Naive B cell (primary cell): ENCODE data around the gene CDC14B. TPM values are rescaled to one million over a fixed set of nuclear protein-coding genes. Genes with fewer than 3 reads are reported as not detected.
"Not testable (repeated sequence)": the region's sequence is repeated elsewhere in the genome, so short reads cannot be mapped to it uniquely, and the experiment has no call there.

Experiments
- ATAC-seq, 2 donors: fragments of 150-1000 bp; cut with Tn5 transposase; 2 replicates each; pipeline ENCODE4 v1.10.0; 2021; ENCODE audit warnings: low read depth in 2 of 2, mild to moderate bottlenecking in 2 of 2, moderate library complexity in 2 of 2
- DNase-seq: peaks from one replicate; pipeline ENCODE4 v3.0.0; 2022
- H3K27ac Mint-ChIP-seq, 6 donors: one replicate each; pipeline ENCODE4 v1.8.0; 2020 to 2022; ENCODE audit warnings: mild to moderate bottlenecking in 6 of 6, mixed read lengths in 6 of 6, moderate library complexity in 5 of 6, inconsistent platforms in 2 of 6
- H3K27me3 Mint-ChIP-seq, 3 donors: one replicate each; pipeline ENCODE4 v1.8.0; 2021 to 2022; ENCODE audit warnings: mixed read lengths in 3 of 3, mild to moderate bottlenecking in 1 of 3
- H3K36me3 Mint-ChIP-seq, 2 donors: one replicate each; pipeline ENCODE4 v1.8.0; 2020 to 2022; ENCODE audit warnings: mixed read lengths in 2 of 2, inconsistent platforms in 1 of 2, mild to moderate bottlenecking in 1 of 2
- H3K4me1 Mint-ChIP-seq, 3 donors: one replicate each; pipeline ENCODE4 v1.8.0; 2020 to 2022; ENCODE audit warnings: mixed read lengths in 3 of 3, inconsistent platforms in 1 of 3, mild to moderate bottlenecking in 1 of 3, moderate library complexity in 1 of 3
- H3K4me3 Mint-ChIP-seq, 8 donors: one replicate each; pipeline ENCODE4 v1.8.0; 2020 to 2022; ENCODE audit warnings: mild to moderate bottlenecking in 8 of 8, mixed read lengths in 8 of 8, moderate library complexity in 8 of 8, inconsistent platforms in 2 of 8
- H3K9me3 Mint-ChIP-seq, 7 donors: one replicate each; pipeline ENCODE4 v1.8.0; 2020 to 2022; ENCODE audit warnings: mixed read lengths in 7 of 7, mild to moderate bottlenecking in 5 of 7, inconsistent platforms in 2 of 7, moderate library complexity in 1 of 7
- polyA plus RNA-seq, 6 donors: library from polyadenylated mRNA; unstranded; fragments of 300-500 nt; fragmentation: Illumina TruSeq; gene quantifications; one replicate each; pipeline ENCODE4 v1.2.3, GENCODE V29; 2021; ENCODE audit warnings: low read depth in 6 of 6

Gene CDC14B
- polyA plus RNA-seq, 6 donors from 2014 or later = 2.9 to 7.9 (median 5.2) TPM

DNA sequence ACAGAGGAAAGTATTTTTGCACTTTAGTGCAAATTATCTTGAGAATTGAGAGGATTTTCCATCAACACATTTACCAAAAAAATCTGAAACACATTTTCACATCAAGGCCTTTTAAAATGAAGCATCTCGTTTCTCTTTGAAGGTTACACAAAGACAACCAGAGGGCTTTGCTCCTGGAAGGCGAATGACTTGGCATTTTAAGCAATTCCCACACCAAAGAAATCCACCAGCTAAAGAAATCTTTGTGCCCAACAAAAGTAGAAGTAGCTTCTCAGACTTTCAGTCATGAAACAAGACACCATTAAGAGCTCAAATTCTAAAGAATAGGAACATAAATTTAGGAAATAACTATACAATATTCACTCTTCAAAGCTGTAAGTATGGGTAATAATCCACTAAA, 109.8 kb downstream of the CDC14B start:
- Mint-ChIP-seq H3K36me3 (peaks cover 0 to 14% of the 10 kb centered on the region in 2 donors), H3K4me3 (no peak overlapping the region), H3K27me3 (peaks cover 0 to 4% (median 0%) of the 10 kb centered on the region in 3 donors), H3K9me3 (no peaks in the 10 kb centered on the region), H3K27ac (no peak overlapping the region), H3K4me1 (no peaks in the 10 kb centered on the region)
- ATAC-seq (no peak), DNase-seq (no peak)

DNA sequence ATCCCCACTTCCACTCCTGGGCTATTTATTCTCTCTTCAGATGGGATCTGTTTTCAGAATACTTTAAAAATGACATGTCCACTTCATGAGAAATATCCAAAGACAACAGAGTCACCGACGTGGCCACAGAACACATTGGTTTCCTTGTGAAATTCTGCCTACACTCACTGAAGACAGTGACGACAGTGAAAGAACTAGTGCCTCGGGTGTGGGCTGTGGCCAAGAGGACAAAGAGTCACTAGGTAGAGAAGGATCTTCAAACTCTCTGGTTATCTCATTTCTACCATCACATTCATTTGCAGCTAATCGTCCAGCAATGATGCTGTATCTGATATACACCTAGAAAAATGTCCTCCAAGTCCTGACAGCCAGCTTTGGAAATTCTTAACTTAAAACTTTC, 110.6 kb downstream of the CDC14B start:
- H3K4me1 Mint-ChIP-seq = no peaks in the 10 kb centered on the region
- ATAC-seq = no peak
- DNase-seq = no peak
- peaks cover 0 to 9% (median 0%) of the 10 kb centered on the region in 3 donors for H3K27me3 Mint-ChIP-seq
- no peaks in the 10 kb centered on the region for H3K9me3 Mint-ChIP-seq
- H3K36me3 Mint-ChIP-seq = peaks cover 5 to 12% of the 10 kb centered on the region in 2 donors
- no peak overlapping the region for H3K27ac Mint-ChIP-seq
- no peak overlapping the region for H3K4me3 Mint-ChIP-seq

DNA sequence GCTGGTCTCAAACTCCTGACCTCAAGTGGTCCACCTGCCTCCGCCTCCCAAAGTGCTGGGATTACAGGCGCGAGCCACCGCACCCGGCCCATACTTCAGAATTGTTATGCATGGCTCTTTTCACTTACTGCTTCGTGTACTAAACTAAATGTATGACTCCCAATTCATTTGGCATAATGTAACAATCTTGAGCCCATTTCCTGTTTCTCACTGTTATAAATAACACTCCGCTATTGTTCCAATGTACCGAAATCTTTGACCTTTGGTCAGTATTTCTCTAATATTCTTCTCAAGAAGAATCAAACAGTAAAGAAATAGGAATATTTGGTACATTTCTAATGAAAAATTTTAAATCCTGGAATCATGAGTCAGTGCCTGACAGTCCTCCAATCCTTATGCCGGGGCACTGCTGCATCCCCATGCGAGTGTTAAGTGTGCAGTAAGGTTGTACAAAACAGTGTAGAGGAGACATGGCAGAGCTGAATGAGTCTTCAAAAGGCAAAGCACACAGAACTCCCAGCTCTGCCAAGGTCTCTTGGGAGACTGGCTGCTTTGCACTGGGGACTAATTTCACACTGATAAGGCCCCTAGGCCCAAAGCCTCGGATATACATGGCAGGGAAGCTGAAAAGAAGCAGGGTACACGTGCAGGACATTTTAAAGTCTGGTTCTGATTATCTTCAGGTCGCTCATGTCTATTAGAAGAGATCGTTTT, 111.3 kb downstream of the CDC14B start:
- H3K4me3 Mint-ChIP-seq = no peak overlapping the region
- H3K27ac Mint-ChIP-seq = no peak overlapping the region
- peaks cover 0 to 11% (median 0%) of the 10 kb centered on the region in 3 donors for H3K27me3 Mint-ChIP-seq
- peaks cover 8 to 13% of the 10 kb centered on the region in 2 donors for H3K36me3 Mint-ChIP-seq
- H3K4me1 Mint-ChIP-seq = no peaks in the 10 kb centered on the region
- DNase-seq = no peak
- no peaks in the 10 kb centered on the region for H3K9me3 Mint-ChIP-seq
- ATAC-seq = no peak

DNA sequence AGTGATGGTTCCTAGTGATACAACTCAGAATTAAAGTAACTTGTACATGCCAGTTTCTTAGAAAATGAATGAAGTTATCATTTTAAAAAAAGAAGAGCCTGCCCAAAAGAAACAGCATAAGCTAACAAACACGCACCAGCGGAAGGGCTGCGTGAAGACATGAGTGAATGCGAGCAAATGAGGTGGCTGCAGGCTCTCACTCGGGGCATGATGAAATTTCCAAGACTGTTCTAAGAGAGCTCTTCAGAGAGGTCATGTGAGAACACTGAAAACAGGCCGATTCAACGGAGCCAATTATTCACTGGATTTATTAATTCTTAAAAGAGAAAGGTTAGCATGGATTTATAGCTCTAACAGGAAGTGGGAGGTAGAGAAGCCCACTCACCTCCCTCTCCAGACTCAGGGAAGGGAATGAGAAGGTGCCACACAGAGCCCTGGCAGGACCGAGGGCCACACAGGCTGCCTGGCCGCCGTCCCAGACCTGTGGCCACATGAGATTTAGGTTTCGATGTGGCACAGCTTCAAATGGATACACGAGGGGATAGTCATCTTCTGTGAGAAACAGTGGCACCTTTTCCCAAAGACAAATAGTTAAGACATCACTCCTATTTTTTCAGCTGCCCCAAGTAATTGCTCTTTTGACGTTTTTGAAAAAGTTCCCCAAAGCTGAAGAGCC, 114.2 kb downstream of the CDC14B start:
- H3K9me3 Mint-ChIP-seq = no peaks in the 10 kb centered on the region

DNA sequence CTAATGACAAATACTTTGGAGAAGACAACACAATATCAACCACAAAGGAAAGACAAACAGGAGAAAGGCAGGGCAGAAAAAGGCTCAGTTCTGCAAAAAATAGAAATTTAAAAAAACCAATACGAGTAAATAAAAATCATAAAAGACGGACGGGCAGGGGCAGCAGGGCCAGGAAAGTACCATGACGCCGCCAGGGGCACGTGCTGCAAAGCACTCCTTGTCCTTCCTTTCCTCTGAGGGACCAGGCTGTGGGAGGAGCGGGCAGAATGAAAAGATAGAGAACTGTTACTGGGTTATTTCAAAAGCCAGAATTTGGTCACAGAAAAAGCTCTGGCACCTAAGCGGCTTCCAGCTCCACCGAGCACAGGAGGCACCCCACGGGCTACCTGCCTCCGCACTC, 115.7 kb downstream of the CDC14B start:
- ATAC-seq (no peak), DNase-seq (no peak)
- H3K27ac Mint-ChIP-seq = no peak overlapping the region
- H3K27me3 Mint-ChIP-seq = peaks cover 0 to 12% (median 0%) of the 10 kb centered on the region in 3 donors
- H3K36me3 Mint-ChIP-seq = peaks cover 8 to 15% of the 10 kb centered on the region in 2 donors
- H3K4me3 Mint-ChIP-seq = no peak overlapping the region
- H3K9me3 Mint-ChIP-seq = no peaks in the 10 kb centered on the region
- H3K4me1 Mint-ChIP-seq = peaks cover 0 to 3% (median 0%) of the 10 kb centered on the region in 3 donors

More for the DNA sequence above, 114.2 kb downstream of the CDC14B start:
- no peak overlapping the region for H3K4me3 Mint-ChIP-seq
- no peaks in the 10 kb centered on the region for H3K4me1 Mint-ChIP-seq
- peaks cover 0 to 12% (median 0%) of the 10 kb centered on the region in 3 donors for H3K27me3 Mint-ChIP-seq
- DNase-seq (no peak), ATAC-seq (no peak)
- H3K36me3 Mint-ChIP-seq = peaks cover 8 to 15% of the 10 kb centered on the region in 2 donors
- peak overlapping the region in 1 of 6 donors; percentile 12 for H3K27ac Mint-ChIP-seq

DNA sequence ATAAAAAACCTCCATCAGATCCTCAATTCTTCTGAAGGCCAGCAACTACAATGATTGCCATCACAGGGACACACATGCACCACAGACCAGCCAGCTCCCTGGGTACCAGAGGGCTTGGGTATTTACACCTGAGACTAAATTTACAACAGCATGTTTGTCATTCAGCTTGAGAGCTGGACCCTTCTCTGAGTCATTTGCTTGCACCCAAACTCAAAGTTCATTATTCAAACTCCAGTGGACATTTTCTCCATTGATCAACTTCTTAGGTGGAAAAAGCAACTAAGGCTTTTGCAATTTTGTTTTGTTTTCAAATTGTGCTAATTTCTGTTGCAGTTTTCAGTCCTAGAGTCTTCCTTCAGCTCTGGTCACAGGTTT, 116.3 kb downstream of the CDC14B start:
- not testable (repeated sequence) for H3K27ac Mint-ChIP-seq, ATAC-seq, H3K4me3 Mint-ChIP-seq, H3K4me1 Mint-ChIP-seq, H3K9me3 Mint-ChIP-seq, DNase-seq
- Mint-ChIP-seq H3K27me3 (peaks cover 0 to 12% (median 0%) of the 10 kb centered on the region in 3 donors), H3K36me3 (peaks cover 8 to 14% of the 10 kb centered on the region in 2 donors)

DNA sequence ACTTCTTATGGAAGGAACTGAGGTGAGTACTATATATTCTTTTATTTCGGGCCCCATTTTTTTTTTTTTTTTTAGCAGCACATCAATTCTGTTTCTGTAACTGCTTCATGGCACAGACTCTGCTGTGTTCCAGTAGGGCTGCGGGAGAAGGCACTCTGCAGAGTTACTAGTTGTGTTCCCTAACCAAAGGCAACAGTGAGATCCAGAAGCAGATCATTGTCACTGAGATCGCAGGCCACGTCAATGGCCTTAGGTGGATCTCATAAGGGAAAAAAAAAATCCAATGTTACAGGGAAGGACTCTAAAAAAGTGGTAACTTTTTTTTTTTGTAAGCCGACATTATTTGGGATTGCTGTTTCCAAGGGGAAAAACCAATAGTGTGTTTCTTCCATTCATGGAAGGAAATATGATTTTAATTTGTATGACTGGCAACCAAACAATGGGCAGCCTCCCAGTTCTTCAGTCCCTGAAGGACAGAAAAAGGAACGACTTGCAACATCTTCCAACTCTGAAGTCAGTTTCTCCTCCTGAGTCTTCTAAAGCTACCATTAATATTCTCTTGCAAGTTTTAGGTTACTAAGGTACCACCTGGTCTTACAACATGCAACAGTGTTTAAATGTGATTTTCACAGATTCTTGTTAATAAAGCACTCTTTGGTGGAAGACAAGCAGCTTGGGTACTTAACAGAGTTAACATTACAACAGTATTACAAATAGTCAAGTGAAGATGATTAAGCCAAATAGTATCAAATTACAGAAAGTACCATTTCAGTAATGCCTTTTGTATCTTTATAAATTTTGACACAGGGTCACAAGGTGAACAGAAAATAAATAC, 116.9 kb downstream of the CDC14B start:
- peaks cover 8 to 11% of the 10 kb centered on the region in 2 donors for H3K36me3 Mint-ChIP-seq
- ATAC-seq = no peak

DNA sequence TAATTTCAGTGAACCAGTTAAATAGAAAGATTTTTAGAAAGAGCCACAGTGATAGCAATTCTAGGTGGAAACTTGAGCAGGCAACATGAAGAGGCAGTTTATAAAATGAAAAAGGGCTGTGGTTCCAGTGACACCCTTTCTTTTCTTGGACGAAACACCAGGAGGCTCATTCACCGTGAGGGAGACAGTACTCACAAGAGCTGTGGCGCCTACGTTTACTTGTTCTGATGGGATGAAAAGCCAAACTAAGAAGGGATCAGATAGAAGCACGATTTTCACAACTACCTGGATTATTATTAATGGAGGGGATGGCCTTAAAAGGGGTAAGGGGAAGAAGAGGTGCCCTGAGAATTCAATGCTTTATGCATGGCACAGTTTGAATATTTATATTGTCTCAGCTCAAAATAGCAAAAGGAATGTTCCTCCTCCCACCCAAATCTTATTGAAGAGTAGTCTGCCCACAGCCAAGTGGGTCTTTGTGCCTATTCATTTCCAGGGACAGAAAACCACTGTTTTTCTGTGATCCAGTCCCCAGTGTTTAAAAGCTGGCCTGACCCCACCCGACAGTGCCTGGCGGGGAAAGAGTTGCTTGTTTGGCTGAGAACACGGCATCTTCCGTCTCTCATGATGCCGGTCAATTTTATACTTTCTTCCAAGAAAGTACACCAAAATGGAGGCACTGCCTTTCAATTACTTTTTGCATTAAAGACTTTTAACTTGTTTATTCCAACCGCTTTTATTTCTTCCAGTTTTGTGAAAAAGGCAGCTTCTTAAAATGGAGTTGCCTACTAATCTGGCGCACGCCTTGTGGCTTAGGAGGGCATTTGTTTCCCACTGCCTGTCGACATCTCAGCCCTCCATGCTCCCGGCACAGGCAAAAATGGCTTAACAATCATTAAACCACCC, 117.8 kb downstream of the CDC14B start:
- Mint-ChIP-seq H3K4me1 (peaks cover 0 to 4% (median 0%) of the 10 kb centered on the region in 3 donors), H3K9me3 (no peaks in the 10 kb centered on the region), H3K4me3 (peak overlapping the region in 1 of 8 donors; percentile 17), H3K36me3 (peaks cover 8 to 11% of the 10 kb centered on the region in 2 donors), H3K27me3 (peaks cover 0 to 12% (median 0%) of the 10 kb centered on the region in 3 donors), H3K27ac (no peak overlapping the region)
- DNase-seq (no peak), ATAC-seq (no peak)

More for the DNA sequence above, 116.9 kb downstream of the CDC14B start:
- H3K4me3 Mint-ChIP-seq = no peak overlapping the region
- peaks cover 0 to 4% (median 0%) of the 10 kb centered on the region in 3 donors for H3K4me1 Mint-ChIP-seq
- no peak for DNase-seq
- no peak overlapping the region for H3K27ac Mint-ChIP-seq
- H3K9me3 Mint-ChIP-seq = no peaks in the 10 kb centered on the region
- H3K27me3 Mint-ChIP-seq = peaks cover 0 to 12% (median 0%) of the 10 kb centered on the region in 3 donors

DNA sequence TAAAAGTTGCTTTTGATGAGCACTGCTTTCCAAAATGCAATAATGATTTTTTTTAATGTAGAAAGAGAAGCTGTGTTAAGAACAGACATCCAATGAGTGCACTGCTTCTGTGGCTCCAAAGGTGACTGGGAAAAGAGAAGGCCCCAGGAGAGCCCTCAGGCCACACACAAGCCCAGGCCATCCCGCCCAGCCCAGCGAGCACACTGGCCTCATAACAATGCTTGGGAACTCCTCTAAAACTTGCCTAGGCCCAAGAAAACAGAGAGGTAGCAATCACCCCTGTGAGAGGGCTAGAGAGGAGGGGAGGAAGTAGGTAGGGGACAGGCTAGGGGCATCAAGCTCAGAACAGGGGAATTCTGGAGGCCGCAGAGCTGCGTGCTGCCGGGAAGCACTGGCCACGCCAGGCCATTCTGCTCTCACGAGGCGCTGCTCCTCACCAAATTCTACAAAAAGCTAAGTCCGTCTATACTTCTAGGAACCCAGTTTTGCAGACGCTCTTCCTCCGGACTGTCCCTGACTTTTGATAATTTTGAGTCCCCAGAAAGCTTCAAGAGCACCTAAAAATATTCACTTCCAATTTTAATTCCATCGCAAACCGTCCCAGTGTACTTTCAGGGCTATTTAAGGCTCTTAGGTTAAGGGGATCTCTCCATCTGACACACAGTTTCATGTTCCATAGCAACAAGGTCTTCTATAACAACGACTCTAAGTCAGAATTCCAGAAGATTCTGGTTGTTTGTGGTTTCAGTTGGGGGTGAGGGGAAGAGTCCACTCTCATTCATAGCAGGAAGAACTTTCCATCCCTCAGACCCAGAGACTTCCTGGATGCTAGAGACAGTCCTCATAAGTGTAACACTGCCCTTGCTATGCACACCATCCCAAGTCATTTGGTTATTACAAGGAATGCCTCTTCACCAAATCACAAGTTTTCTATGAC, 118.7 kb downstream of the CDC14B start:
- ATAC-seq (no peak), DNase-seq (no peak)
- H3K4me1 Mint-ChIP-seq = peaks cover 0 to 4% (median 0%) of the 10 kb centered on the region in 3 donors
- no peaks in the 10 kb centered on the region for H3K9me3 Mint-ChIP-seq
- H3K27ac Mint-ChIP-seq = no peak overlapping the region
- peaks cover 8 to 11% of the 10 kb centered on the region in 2 donors for H3K36me3 Mint-ChIP-seq
- peaks cover 0 to 12% (median 0%) of the 10 kb centered on the region in 3 donors for H3K27me3 Mint-ChIP-seq
- H3K4me3 Mint-ChIP-seq = no peak overlapping the region

DNA sequence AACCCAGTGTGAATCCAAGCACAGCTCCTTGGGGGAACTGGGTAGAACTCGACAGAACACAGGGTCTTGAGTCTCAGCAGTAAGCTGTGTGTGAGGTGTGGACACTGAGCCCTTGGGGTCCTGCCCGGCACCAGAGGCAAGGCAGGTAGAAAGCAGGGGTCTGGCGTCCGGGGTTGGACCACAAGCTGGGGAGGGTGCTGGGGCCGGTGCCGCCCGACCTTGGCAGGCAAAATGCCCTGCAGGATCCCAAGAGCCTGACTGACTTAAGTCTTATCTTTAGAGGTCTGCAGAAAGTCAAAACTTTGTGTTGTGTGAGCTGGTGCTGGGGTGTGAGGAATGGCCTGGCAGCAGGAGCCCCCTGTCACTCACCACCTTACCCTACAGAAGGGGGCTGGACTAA, 120.4 kb downstream of the CDC14B start:
- DNase-seq (no peak), ATAC-seq (no peak)
- Mint-ChIP-seq H3K36me3 (peaks cover 4 to 11% of the 10 kb centered on the region in 2 donors), H3K27me3 (peaks cover 0 to 9% (median 0%) of the 10 kb centered on the region in 3 donors), H3K9me3 (no peaks in the 10 kb centered on the region), H3K4me3 (no peak overlapping the region), H3K4me1 (peaks cover 0 to 7% (median 0%) of the 10 kb centered on the region in 3 donors), H3K27ac (no peak overlapping the region)

DNA sequence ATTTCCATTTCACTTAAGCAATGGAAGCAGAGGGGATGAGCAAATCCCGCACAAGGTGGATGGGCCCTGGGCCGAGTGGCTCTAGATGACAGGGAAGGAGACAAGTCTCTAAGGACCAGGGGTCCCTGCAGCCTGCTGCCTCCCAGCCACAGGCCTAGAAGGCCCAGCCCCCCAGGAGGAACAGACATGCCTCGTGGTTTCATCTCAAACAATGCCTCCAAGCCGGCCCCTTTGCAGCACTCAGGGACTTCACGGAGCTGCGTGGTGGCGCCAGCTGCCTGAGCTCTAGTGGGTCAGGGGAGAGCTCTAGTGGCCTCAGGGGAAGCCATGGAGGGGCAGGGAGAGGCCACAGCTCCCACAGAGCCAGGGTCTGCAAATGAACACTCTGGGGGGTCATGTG, 120.8 kb downstream of the CDC14B start:
- peak overlapping the region in 1 of 6 donors; percentile 86 for H3K27ac Mint-ChIP-seq

DNA sequence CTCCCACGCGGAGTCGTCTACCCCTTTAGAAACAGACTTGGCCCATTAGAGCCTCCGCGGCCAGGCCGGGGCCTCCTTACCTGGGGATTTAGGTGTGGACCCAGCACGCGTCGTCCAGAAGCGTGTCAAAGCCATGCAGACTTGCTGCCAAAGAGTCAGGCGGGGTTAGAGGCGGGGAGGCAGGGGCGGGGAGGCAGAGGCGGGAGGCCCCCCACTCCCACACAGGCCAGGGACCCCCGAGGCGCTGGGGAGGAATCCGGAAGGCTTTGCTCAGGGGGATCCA, 122.6 kb downstream of the CDC14B start:
- no peak for DNase-seq
- Mint-ChIP-seq H3K4me1 (peaks cover 0 to 7% (median 0%) of the 10 kb centered on the region in 3 donors), H3K27ac (no peak overlapping the region), H3K36me3 (no peaks in the 10 kb centered on the region), H3K9me3 (no peaks in the 10 kb centered on the region), H3K4me3 (no peak overlapping the region), H3K27me3 (no peaks in the 10 kb centered on the region)
- no peak for ATAC-seq

More for the DNA sequence above, 120.8 kb downstream of the CDC14B start:
- peaks cover 0 to 9% of the 10 kb centered on the region in 2 donors for H3K36me3 Mint-ChIP-seq
- ATAC-seq (no peak), DNase-seq (no peak)
- peaks cover 0 to 5% (median 0%) of the 10 kb centered on the region in 3 donors for H3K27me3 Mint-ChIP-seq
- H3K9me3 Mint-ChIP-seq = no peaks in the 10 kb centered on the region
- peaks cover 0 to 7% (median 0%) of the 10 kb centered on the region in 3 donors for H3K4me1 Mint-ChIP-seq
- H3K4me3 Mint-ChIP-seq = no peak overlapping the region
